Adipose tissue (tissue), 3 donors: Measurements from ENCODE around the gene ZC2HC1C. TPM values are rescaled to one million over a fixed set of nuclear protein-coding genes. Genes with fewer than 3 reads are reported as not detected.
"Not testable (repeated sequence)": the region's sequence is repeated elsewhere in the genome, so short reads cannot be mapped to it uniquely, and the experiment has no call there.

Source experiments
- H3K27ac ChIP-seq: one replicate; pipeline ENCODE4 v1.5.1; 2013; ENCODE audit warnings: low read depth, low read length
- WGBS, 3 donors: extraction: QIAGEN DNeasy Blood & Tissue Kit; methylation state at CpG; one replicate each; pipeline ENCODE4 v1.1.7; 2013; 5-methylcytosine and 5-hydroxymethylcytosine counted together
- polyA plus RNA-seq, 3 donors: library from polyadenylated mRNA; stranded (reverse); fragments of 200-250 nt; gene quantifications; one replicate each; pipeline ENCODE4 v1.2.3, GENCODE V29; 2013
- donor health status: healthy with polysubstance abuse.
- donor health status: Bipolar disorder and iron deficiency.
- donor health status: healthy.

Gene ZC2HC1C
- polyA plus RNA-seq, 3 donors: 0.88 to 5.5 (median 3.6) TPM

DNA sequence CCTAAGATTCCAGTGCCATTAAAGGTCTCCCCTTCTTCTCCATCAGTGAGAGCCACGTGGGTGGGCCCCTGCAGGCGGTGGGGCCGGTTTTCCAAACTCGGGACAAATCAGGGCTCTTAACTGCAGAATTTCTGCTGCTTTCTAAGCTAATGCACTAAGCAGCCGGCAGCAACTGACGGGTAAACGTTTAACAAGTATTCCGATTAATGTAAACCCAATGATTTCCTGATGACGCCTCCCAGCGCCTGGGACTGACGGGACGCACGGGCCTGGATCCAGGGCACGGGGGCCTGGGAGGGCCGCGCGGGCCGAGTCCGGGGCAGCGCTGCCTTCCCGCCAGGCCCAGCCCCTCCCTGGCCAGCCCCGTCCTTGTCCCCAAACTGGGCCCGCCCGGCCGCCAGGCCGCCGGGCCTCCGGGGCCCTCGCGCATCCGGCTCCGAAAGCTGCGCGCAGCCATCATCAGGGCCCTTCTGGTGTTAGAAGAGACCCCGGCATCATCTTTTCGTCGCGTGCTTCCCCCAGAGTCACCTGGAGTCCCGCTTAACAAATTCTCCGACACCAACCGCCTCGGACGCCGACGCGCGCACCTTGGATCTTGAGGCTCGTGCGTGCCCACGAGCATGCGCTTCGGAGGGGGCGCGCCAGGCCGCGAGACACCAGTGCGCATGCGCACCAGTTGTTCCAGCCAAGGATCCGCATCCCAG lies 18.4 kb upstream of the ZC2HC1C start, which contains the start of gene MLH3:
TSS of gene MLH3 (minus strand) at position 616 of the 704 bp plus-strand sequence. CDS start 1,812 bp downstream, outside the sequence.
- WGBS, 3 donors: 0 to 1% (median 1%) methylated on average over 59 of the region's 59 CpGs
- H3K27ac ChIP-seq: peak within 1 kb of the TSS; percentile 83

DNA sequence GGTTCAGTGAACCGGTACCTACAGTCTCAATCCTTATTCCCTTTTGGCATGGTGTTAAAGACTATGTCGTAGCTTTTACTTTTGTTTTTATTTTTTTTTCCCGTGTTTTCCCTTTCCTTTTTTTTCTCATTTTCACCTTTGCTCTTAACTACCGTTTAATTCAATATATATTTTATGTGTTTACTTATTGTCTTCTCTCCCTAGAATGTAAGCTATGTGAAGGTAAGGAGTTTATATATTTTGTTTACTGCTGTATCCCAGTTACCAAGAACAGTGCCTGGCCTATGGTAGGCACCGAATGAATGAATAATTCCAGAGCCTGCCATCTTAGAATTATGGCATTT lies 17.9 kb upstream of the ZC2HC1C start:
- H3K27ac ChIP-seq: no peak overlapping the region
- WGBS, 3 donors: 15 to 31% (median 29%) methylated on average over 5 of the region's 5 CpGs

DNA sequence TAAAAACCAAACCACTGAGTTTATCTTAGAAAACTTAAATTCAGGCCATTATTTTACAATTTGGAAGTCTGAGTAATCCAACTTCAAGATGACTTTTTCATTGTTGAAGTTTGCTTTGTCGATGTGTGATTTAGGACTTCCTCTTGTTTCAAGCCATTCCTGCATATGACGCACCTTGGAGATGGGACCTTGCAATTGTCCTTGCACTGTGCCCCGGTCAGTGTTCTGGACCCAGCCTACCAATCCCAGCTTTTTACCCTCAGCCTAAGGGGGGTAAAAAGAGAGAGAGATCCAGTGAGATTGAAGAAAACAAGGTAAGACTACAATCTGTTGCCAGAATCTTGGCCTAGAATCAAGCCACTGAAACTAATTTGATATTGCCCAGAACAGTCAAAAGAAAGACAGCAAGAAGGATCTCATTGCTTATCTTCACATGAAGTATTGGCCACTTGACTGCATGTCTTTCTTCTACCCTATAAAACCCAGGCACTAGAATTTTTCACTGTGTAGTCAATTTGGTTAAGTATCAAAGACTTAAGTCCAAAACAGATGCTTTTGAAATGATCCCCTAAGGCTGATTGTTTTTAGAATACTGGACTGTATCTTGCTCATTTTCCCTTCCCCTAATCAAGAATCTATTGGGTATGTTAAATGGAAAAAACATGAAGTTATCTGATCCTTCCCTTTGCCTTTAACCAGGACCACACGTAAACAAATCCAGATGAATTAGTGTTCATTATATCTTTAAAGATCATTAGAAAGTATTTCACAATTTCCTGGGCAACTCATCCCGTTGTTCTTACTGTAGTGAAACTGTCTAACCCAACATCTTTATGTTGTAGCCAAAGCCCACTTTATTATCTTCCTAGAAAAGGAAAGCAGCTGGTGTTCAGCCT lies 15.8 kb upstream of the ZC2HC1C start:
- WGBS, 3 donors: 55 to 67% (median 59%) methylated on average over 5 of the region's 5 CpGs
- no peak overlapping the region for H3K27ac ChIP-seq

DNA sequence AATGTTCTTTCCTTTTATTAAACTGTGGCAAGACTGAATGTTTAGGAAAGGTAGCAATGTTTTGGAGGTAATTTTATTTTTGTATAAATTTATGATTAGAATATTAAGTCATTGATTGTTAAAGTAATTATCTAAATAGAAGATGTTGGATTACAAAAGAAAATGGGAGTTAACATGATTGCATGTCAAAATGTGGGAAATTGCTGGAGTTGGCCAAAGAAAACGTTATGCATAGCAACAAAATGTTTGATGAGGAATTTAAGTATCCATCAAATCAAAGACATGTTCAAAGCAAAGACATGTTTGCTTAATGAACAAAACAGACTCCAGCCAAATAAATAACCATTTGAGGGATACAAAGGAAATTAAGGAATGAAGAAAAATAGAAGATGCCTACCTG lies 15.0 kb upstream of the ZC2HC1C start:
- no peak overlapping the region for H3K27ac ChIP-seq
- WGBS, 3 donors: 48 to 68% (median 53%) methylated on average over 1 of the region's 1 CpG

DNA sequence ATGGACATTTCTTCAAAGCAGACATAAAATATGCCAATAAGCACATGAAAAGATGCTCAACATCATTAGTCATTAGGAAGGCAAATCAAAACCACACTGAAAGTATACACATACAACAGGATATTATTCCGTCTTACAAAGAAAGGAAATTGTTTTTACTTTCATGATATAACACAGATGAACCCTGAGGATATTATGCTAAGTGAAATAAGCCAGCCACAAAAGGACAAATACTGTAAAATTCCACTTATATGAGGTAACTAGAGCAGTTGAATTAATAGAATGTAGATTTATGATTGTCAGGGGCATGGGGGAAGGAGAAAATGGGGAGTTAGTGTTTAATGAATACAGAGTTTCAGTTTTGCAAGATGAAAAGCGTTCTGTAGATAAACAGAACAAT lies 9.8 kb upstream of the ZC2HC1C start:
- H3K27ac ChIP-seq: no peak overlapping the region
- 73 to 89% (median 80%) methylated on average over 2 of the region's 2 CpGs for WGBS, 3 donors

DNA sequence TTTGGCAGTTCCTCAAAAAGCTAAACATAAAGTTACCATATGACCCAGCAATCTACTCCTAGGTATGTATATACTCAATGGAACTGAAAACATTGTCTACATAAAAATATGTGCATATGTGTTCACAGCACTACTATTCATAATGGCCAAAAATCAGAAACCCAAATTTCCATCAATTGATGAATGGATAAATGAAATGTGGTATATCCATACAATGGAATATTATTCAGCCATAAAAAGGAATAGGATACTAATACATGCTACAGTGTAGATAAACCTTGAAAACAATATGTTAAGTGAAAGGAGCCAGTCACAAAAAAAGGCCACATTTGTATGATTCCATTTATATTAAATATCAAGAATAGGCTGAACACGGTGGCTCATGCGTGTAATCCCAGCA lies 9.0 kb upstream of the ZC2HC1C start:
- no peak overlapping the region for H3K27ac ChIP-seq
- WGBS, 3 donors: 45 to 66% (median 50%) methylated on average over 2 of the region's 2 CpGs

DNA sequence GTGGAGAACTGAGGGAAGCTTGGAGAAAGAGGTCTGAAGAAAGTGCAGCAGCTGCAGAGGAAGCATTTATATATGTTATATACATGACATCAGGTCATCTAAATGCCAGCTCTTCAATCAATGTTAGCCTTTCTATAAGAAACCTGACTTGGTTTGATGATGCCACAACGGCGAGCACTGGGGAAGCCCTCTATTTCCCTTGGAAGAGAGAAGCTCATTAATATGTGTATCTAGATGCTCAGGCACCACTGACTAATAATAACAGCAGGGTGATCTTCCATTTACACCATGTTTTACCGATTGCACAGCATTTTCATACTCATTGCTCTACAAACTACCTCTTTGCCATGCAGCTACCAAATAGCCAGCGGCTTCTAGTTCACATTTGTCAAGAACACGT lies 6.4 kb upstream of the ZC2HC1C start:
- H3K27ac ChIP-seq: no peak overlapping the region
- 23 to 30% (median 29%) methylated on average over 5 of the region's 5 CpGs for WGBS, 3 donors

DNA sequence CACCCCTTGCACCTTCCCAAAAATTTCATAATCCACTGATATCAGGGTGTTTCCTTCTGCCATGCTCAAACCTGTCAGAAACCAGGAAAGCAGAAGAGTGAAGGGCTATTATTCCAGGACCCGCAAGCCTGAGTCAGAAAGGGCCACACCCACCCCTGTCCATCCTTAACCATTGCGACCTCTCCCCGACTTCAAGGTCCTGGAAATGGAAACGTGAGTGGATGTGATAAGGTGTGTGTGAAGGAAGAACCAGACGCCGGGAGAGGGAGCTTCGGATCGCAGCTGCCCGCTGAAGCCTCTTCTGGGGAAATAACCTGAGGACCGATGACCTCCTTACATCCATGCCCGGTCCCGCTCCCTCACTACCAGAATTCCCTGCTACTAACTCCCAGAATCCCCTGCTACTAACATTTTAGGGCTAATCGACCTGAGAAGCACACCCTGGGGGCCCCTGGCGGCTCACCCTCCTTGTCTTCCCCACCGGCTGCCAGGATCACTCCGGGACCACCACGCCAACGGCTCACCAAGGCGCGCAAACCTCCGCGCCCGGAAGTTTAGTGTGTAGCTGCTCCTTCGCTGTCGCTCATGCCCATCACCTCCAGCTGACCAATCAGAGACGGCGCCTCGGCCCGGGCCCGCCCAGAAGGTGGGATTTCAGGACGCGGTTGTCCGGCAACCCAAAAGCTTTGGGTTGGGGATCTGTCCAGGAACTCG lies 5.8 kb upstream of the ZC2HC1C start, which contains the start of gene ACYP1:
TSS of gene ACYP1 (minus strand) at position 534 of the 714 bp plus-strand sequence. CDS start at position 63, 471 bp downstream.
- H3K27ac ChIP-seq: no peak within 1 kb of the TSS
- WGBS, 3 donors: 0 to 1% (median 0%) methylated on average over 34 of the region's 34 CpGs

DNA sequence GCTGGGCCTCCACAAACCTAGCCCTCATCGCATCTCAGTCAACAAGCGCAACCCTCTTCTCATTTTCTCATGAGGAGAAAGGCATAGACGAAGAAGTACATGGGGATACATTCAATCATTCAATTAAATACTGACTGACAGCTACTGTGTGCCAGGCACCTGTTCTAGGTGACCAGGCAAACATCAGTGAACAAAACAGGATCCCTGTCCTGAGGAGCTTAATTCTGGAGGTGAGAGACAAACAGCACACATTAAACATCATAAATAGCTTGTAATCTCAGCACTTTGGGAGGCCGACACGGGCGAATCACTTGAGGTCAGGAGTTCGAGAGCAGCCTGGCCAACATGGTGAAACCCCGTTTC lies 5.3 kb upstream of the ZC2HC1C start:
- 55 to 57% (median 56%) methylated on average over 8 of the region's 8 CpGs for WGBS, 3 donors
- H3K27ac ChIP-seq: no peak overlapping the region

DNA sequence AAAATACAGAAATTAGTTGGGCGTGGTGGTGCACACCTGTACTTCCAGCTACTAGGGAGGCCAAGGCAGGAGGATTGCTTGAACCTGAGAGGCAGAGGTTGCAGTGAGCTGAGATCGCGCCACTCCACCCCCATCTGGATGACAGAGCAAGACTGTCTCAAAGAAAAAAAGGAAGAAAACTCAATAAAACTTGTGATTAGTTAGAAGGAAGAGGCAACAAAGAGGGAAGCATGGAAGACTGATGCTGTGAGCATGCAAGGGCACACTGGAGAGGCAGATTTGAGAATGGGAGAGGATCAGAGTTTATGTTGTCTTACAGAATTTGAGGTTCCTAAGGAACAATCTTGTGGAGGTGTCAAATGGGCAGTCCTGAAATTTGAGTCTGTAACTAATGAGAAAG lies 2.8 kb upstream of the ZC2HC1C start:
- 91 to 97% (median 96%) methylated on average over 3 of the region's 3 CpGs for WGBS, 3 donors
- no peak overlapping the region for H3K27ac ChIP-seq

DNA sequence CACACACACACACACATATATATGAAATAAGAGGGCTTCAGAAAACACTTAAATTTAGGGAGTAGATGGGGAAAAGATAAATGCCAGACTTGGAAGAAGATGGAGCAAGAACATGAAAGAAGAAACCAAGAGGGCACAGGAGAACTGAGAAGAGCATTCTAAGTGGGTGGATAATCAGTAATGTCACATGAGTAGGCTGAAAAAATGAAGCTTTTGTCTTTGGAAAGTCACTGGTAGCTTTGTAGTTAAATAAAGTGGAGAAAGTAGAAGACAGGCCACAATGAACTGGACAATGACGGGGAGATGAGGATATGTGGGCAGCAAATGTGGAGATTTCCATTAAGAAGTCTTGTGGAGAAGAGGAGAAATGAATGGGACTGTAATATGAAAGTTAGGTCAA lies 2.2 kb upstream of the ZC2HC1C start:
- H3K27ac ChIP-seq: no peak overlapping the region
- 90 to 96% (median 95%) methylated on average over 1 of the region's 1 CpG for WGBS, 3 donors

DNA sequence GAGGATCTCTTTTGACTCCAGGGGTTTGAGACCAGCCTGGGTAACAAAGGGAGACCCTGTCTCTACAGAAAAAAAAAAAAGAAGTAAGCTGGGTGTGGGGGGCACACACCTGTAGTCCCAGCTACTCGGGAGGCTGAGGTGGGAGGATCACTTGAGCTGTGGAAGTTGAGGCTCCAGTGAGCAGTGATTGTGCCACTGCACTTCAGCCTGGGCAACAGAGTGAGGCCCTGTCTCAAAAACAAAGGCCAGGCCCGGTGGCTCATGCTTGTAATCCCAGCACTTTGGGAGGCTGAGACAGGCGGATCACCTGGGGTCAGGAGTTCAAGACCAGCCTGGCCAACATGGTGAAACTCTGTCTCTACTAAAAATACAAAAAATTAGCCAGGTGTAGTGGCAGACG lies 1.7 kb upstream of the ZC2HC1C start:
- WGBS, 3 donors: 82 to 87% (median 84%) methylated on average over 4 of the region's 4 CpGs

DNA sequence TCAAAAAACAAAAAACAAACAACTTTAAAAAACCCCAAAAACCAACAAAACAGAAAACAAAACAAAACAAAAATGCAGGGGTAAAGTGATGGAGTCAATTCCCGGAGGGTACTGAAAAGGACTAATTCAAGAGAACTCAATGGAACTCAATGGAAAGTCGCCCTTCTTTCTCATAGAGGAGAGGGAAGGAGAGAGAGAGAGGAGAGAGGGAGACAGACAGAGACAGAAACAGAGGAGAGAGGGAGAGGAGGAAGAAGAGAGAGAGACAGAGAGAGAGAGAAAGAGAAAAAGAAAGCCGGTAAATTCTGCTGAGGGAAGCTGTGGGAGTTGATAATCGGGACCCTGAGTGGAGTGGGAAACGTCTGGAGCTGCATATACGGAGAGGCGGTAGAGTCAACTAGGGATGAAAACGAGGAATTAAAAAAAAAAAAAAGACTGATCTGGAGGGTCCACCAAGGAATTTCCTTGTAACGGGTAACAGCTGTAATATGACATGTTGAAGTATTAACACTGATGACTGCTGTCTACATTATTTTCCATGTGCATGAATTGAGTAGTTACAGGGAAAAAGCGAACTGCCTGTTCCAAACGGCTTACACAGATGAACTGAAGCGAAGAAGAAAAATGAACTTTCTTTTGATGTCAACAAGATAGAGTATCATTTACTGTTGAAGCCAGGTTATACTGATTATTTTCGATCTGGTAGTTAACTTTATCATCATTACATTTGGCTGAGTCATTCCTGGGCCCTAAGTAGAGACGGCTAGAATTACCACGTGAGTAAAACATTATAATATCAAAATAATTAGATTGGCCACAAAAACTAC lies 934 bp upstream of the ZC2HC1C start:
- 12 to 25% (median 19%) methylated on average over 15 of the region's 15 CpGs for WGBS, 3 donors
- H3K27ac ChIP-seq: peak overlapping the region; percentile 21

More for the DNA sequence above, 1.7 kb upstream of the ZC2HC1C start:
- H3K27ac ChIP-seq: not testable (repeated sequence)

DNA sequence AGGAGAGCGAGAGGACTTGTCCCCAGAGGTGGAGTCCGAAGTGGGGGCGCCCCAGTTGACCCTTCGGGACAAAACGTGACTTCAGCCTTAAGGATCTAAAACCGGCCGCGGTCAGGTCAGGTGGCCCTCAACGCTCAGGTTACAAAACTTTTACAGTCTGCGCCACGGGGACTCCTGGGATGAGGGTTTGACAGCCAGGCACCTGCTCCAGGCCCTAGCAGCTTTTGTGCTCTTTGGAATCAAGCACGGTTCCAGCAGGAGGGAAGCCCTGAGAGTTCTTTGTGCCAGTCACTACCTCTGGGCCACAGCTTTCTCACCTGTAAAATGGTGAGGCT lies 337 bp downstream of the ZC2HC1C start:
- peak overlapping the region; percentile 10 for H3K27ac ChIP-seq
- WGBS, 3 donors: 10 to 48% (median 40%) methylated on average over 12 of the region's 12 CpGs

DNA sequence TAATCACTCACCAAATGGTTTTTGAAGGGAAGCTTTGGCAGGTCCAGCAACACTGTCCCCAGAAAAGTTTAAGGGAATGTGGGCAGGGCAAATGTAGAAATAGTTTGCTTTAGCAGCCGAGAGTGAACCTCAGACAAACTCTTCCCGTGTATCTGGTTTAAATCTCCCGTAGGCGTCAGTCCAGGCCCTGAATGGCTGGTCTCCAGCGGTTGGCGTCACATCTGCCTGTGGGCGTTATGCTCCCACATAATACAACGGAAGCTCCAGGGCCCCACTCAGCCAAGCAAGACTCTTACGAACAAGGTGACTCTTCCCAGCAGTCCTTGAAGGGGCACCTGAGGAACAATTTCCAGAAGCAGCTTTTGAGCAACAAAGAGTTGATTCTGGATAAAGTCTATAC lies 942 bp downstream of the ZC2HC1C start:
- WGBS, 3 donors: 39 to 77% (median 55%) methylated on average over 9 of the region's 9 CpGs
- no peak overlapping the region for H3K27ac ChIP-seq

DNA sequence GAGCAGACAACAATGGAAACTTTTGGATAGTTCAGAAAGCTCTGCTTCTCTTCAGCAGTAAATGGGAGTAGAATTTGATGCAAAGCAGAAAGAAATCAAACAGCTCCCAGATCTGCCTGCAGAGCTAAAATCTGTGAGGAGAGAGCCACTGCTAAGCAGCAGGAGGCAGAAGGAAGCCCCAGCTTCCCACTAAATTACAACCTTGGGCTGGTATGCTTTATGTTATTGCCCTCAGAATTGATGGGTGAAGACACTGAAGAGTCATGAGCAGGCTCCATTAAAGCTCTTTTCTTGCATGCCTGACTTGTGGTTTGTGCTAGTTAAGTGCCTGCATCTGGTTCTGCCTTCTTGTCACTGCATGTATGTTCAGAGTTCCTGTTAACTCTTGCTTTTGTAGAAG lies 8.4 kb downstream of the ZC2HC1C start:
- H3K27ac ChIP-seq: no peak overlapping the region

DNA sequence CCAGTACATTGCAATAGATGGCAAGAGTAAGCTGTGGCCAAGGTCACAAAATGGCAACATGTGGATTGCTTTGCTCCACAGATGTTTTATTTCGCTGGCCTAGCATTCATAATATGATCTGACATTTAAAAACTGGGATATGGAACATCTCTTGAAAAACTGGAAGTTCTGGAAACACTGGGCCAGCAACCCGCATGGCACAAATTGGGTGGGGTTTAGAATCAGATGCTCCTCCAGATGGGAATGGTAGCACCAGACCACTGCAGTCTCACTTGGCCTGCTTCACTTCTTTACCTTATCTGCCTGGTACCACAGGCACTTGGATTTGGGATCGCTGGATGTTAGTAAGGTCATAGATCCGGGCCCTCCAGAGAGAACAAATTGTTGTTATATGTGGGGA lies 10.1 kb downstream of the ZC2HC1C start:
- no peak overlapping the region for H3K27ac ChIP-seq
- 46 to 67% (median 46%) methylated on average over 4 of the region's 4 CpGs for WGBS, 3 donors

DNA sequence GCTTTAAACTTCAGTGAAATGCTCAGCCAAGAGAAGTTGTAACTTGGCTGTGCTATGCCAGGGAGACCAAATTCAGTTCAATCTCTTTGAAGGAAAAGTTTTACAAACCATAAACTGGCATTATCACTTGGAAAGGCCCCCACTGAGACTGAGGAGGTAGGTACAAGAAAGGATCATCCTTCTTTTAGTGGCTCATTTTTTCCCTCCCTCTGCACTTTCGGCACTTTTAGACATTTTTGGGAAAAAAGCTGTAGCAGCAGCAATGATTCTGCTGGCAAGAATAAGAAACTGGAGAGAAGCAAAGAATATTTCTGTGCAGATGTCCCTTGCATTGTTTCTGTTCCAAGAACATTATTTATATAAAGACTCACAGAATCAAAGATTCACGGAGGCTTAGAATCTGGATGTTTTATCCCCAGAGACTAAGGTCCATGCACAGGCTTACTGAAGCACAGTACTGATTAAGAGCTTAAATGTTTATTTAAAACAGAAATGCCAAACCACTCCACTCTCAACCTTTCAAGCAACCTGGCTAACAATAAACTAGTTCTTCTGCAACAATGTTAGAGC lies 12.3 kb downstream of the ZC2HC1C start:
- WGBS, 3 donors: 19 to 70% (median 67%) methylated on average over 2 of the region's 2 CpGs
- no peak overlapping the region for H3K27ac ChIP-seq
